H9 (cell line): ENCODE data around the gene DHRS7B. TPM values are rescaled to one million over a fixed set of nuclear protein-coding genes. Genes with fewer than 3 reads are reported as not detected.

ENCODE experiments used
- DNase-seq: peaks from one replicate; pipeline ENCODE4 v3.0.0-alpha.2; 2017
- H2AFZ ChIP-seq: one replicate; pipeline ENCODE4 v1.6.1; 2013; ENCODE audit warnings: mild to moderate bottlenecking, low read length, control low read depth, moderate library complexity
- H2AK5ac ChIP-seq: 2 replicates; pipeline ENCODE4 v1.6.1; 2013; ENCODE audit warnings: low read length, control low read depth, mixed read lengths; ENCODE audit not compliant: insufficient read length
- H2BK120ac ChIP-seq: one replicate; pipeline ENCODE4 v1.6.1; 2013; ENCODE audit warnings: low read depth, mild to moderate bottlenecking, low read length, control low read depth, inconsistent platforms; ENCODE audit not compliant: poor library complexity, severe bottlenecking
- H2BK12ac ChIP-seq: 2 replicates; pipeline ENCODE4 v1.6.1; 2013; ENCODE audit warnings: low read length, control low read depth, mixed read lengths, low read depth; ENCODE audit not compliant: insufficient read length
- H2BK15ac ChIP-seq: 2 replicates; pipeline ENCODE4 v1.6.1; 2013; ENCODE audit warnings: low read depth, low read length, control low read depth
- H2BK20ac ChIP-seq: one replicate; pipeline ENCODE4 v1.6.1; 2013; ENCODE audit warnings: low read depth, mild to moderate bottlenecking, low read length, control low read depth, inconsistent platforms; ENCODE audit not compliant: poor library complexity, severe bottlenecking
- H2BK5ac ChIP-seq: 2 replicates; pipeline ENCODE4 v1.6.1; 2013; ENCODE audit warnings: low read length, control low read depth, mixed read lengths; ENCODE audit not compliant: insufficient read length
- H3K14ac ChIP-seq: 2 replicates; pipeline ENCODE4 v1.6.1; 2013; ENCODE audit warnings: low read length, control low read depth; ENCODE audit not compliant: insufficient read depth
- H3K18ac ChIP-seq: 2 replicates; pipeline ENCODE4 v1.6.1; 2013; ENCODE audit warnings: low read depth, mild to moderate bottlenecking, mixed read lengths, low read length, control low read depth; ENCODE audit not compliant: insufficient read length
- H3K23ac ChIP-seq: 2 replicates; pipeline ENCODE4 v1.6.1; 2013; ENCODE audit warnings: low read length, control low read depth, mixed read lengths, low read depth; ENCODE audit not compliant: insufficient read length
- H3K23me2 ChIP-seq: 2 replicates; pipeline ENCODE4 v1.6.1; 2013; ENCODE audit warnings: low read depth, mild to moderate bottlenecking, mixed read lengths, low read length, control low read depth; ENCODE audit not compliant: insufficient read length, poor library complexity, severe bottlenecking
- H3K27ac ChIP-seq: 2 replicates; pipeline ENCODE4 v1.5.1; 2013; ENCODE audit warnings: low read length, control low read depth, mixed read lengths, low read depth; ENCODE audit not compliant: insufficient read length
- H3K27me3 ChIP-seq: 2 replicates; pipeline ENCODE4 v1.6.1; 2013; ENCODE audit warnings: low read length, control low read depth, inconsistent platforms; ENCODE audit not compliant: insufficient read depth
- H3K4ac ChIP-seq: 2 replicates; pipeline ENCODE4 v1.6.1; 2013; ENCODE audit warnings: low read depth, mild to moderate bottlenecking, control low read depth, inconsistent platforms, low read length, moderate library complexity
- H3K4me1 ChIP-seq: 2 replicates; pipeline ENCODE4 v1.6.1; 2013; ENCODE audit warnings: low read length, control low read depth, inconsistent platforms; ENCODE audit not compliant: insufficient read depth
- H3K4me2 ChIP-seq: 2 replicates; pipeline ENCODE4 v1.6.1; 2013; ENCODE audit warnings: low read length, control low read depth, mixed read lengths; ENCODE audit not compliant: insufficient read length, insufficient read depth
- H3K56ac ChIP-seq: 2 replicates; pipeline ENCODE4 v1.6.1; 2013; ENCODE audit warnings: low read depth, mild to moderate bottlenecking, mixed read lengths, low read length, control low read depth; ENCODE audit not compliant: insufficient read length
- H3K79me1 ChIP-seq: 2 replicates; pipeline ENCODE4 v1.6.1; 2013; ENCODE audit warnings: low read depth, mild to moderate bottlenecking, moderate library complexity, low read length, control low read depth, inconsistent platforms; ENCODE audit not compliant: insufficient read depth, poor library complexity, severe bottlenecking
- H3K79me2 ChIP-seq: 2 replicates; pipeline ENCODE4 v1.6.1; 2013; ENCODE audit warnings: low read length, control low read depth, inconsistent platforms; ENCODE audit not compliant: insufficient read depth
- H3K9ac ChIP-seq: 2 replicates; pipeline ENCODE4 v1.6.1; 2013; ENCODE audit warnings: low read length, control low read depth, mixed read lengths; ENCODE audit not compliant: insufficient read length; ENCODE audit errors: extremely low read depth
- H3K9me3 ChIP-seq: one replicate; pipeline ENCODE4 v1.6.1; 2013; ENCODE audit warnings: low read depth, low read length, inconsistent platforms; ENCODE audit not compliant: control insufficient read depth
- H3T11ph ChIP-seq: one replicate; pipeline ENCODE4 v1.6.1; 2013; ENCODE audit warnings: mild to moderate bottlenecking, low read length, control low read depth, inconsistent platforms
- H4K20me1 ChIP-seq: one replicate; pipeline ENCODE4 v1.6.1; 2013; ENCODE audit not compliant: control insufficient read depth, insufficient read length, insufficient read depth
- H4K5ac ChIP-seq: 2 replicates; pipeline ENCODE4 v1.6.1; 2013; ENCODE audit warnings: low read depth, mild to moderate bottlenecking, mixed read lengths, low read length, control low read depth; ENCODE audit not compliant: insufficient read length
- H4K8ac ChIP-seq: replicated peaks from 2 replicates; pipeline ENCODE4 v1.6.1; 2013; ENCODE audit warnings: low read length, control low read depth, mixed read lengths, low read depth; ENCODE audit not compliant: insufficient read length
- H4K91ac ChIP-seq: 2 replicates; pipeline ENCODE4 v1.6.1; 2013; ENCODE audit warnings: low read depth, mild to moderate bottlenecking, moderate library complexity, mixed read lengths, low read length, control low read depth; ENCODE audit not compliant: insufficient read length
- H3K27ac Mint-ChIP-seq, 3 experiments: 2 replicates in 2 of 3; 3 replicates in 1 of 3; pipeline ENCODE4 v1.8.0; 2020 to 2021; ENCODE audit warnings: mixed read lengths in 3 of 3, mild to moderate bottlenecking in 1 of 3, moderate library complexity in 1 of 3
- H3K27me3 Mint-ChIP-seq: 2 replicates; pipeline ENCODE4 v1.8.0; 2021; ENCODE audit warnings: low read depth, mild to moderate bottlenecking, moderate library complexity, mixed read lengths
- H3K36me3 Mint-ChIP-seq, 3 experiments: 2 replicates in 2 of 3; 3 replicates in 1 of 3; pipeline ENCODE4 v1.8.0; 2020 to 2021; ENCODE audit warnings: low read depth in 3 of 3, mixed read lengths in 3 of 3; ENCODE audit not compliant: insufficient read depth in 1 of 3
- H3K4me1 Mint-ChIP-seq, 2 experiments: 2 replicates each; pipeline ENCODE4 v1.8.0; 2020; ENCODE audit warnings: mixed read lengths in 2 of 2
- H3K4me3 Mint-ChIP-seq, 2 experiments: 2 replicates in 1 of 2; 3 replicates in 1 of 2; pipeline ENCODE4 v1.8.0; 2020 to 2021; ENCODE audit warnings: mild to moderate bottlenecking in 2 of 2, mixed read lengths in 2 of 2, moderate library complexity in 1 of 2
- H3K9me3 Mint-ChIP-seq, 2 experiments: 2 replicates in 1 of 2; 3 replicates in 1 of 2; pipeline ENCODE4 v1.8.0; 2020; ENCODE audit warnings: mild to moderate bottlenecking in 2 of 2, mixed read lengths in 2 of 2, moderate library complexity in 1 of 2
- CTCF ChIP-seq: fragments of 200-600 bp; sonication (generic); conservative IDR thresholded peaks from 3 replicates; pipeline ENCODE4 v1.8.0; 2021; ENCODE audit warnings: antibody characterized with exemption, mild to moderate bottlenecking
- WGBS: extraction: QIAGEN DNeasy Blood & Tissue Kit; methylation state at CpG from one replicate; pipeline ENCODE4 v1.1.7; 2013; ENCODE audit warnings: missing lambda C conversion rate, low lambda C conversion rate, mixed read lengths; ENCODE audit not compliant: insufficient read length; ENCODE audit errors: extremely low coverage; 5-methylcytosine and 5-hydroxymethylcytosine counted together
- total RNA-seq: library from RNA; stranded (reverse); gene quantifications from 2 replicates; pipeline ENCODE4 v1.2.1, GENCODE V29; 2021

Gene DHRS7B
- total RNA-seq, 1 experiment from 2014 or later: 20.3 TPM

DNA sequence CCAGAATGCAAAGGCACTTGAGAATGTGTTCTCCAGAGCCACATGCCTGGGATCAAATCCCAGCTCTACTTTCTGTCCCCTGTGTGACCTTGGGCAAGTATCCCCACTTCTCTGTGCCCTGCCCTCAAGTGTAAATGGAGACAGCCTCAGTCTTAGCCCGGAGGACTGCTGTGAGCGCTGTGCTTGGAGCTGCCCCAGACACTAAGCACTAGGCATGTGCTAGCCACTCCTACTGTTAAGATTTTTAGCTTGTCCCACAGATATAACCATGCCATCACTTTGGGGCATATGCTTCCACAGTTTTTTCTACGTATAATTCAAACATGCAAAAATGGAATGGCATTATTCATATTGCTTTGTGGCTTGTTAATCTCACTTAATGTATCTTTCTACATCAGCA, 57.8 kb downstream of the DHRS7B start:
- Histone ChIP-seq H3K79me1 (no peaks in the 10 kb centered on the region), H3K18ac (no peak overlapping the region), H2AK5ac (no peak overlapping the region), H3K23me2 (no peaks in the 10 kb centered on the region), H4K5ac (no peak overlapping the region), H3K56ac (no peak overlapping the region), H3K27me3 (no peaks in the 10 kb centered on the region), H2BK5ac (no peak overlapping the region), H4K20me1 (no peaks in the 10 kb centered on the region), H3K9me3 (no peaks in the 10 kb centered on the region), H3K4me2 (no peak overlapping the region), H4K91ac (no peak overlapping the region), H3T11ph (no peak overlapping the region), H2BK15ac (no peak overlapping the region), H3K9ac (no peak overlapping the region), H3K14ac (no peak overlapping the region), H2BK20ac (no peak overlapping the region), H3K27ac (no peak overlapping the region), H3K4me1 (peaks cover 4% of the 10 kb centered on the region; the same call in 1 of the 2 replicates), H2BK120ac (no peak overlapping the region), H4K8ac (no peak overlapping the region), H2BK12ac (no peak overlapping the region), H3K4ac (no peak overlapping the region), H2AFZ (no peak overlapping the region), H3K23ac (no peak overlapping the region), H3K79me2 (no peaks in the 10 kb centered on the region)
- no peak for TF ChIP-seq CTCF
- H3K27me3 Mint-ChIP-seq: no peaks in the 10 kb centered on the region; the same call in 1 of the 2 replicates
- no peak overlapping the region for H3K27ac Mint-ChIP-seq
- no peaks in the 10 kb centered on the region for H3K4me1 Mint-ChIP-seq
- no CpG with 5 or more reads among the region's 3 CpGs for WGBS
- no peak for DNase-seq
- H3K36me3 Mint-ChIP-seq: peaks cover 2 to 28% (median 20%) of the 10 kb centered on the region in 3 experiments; a peak in 6 of 7 replicates
- no peaks in the 10 kb centered on the region for H3K9me3 Mint-ChIP-seq
- no peak overlapping the region for H3K4me3 Mint-ChIP-seq
